NT2/D1 (cell line): Measurements from ENCODE around the gene MAP1B.

Experiments
- DNase-seq: peaks from one replicate; pipeline ENCODE4 v3.0.0-alpha.2; 2011; ENCODE audit warnings: low read depth, low spot score
- H3K27me3 ChIP-seq: 2 replicates; pipeline ENCODE4 v1.6.0; 2011; ENCODE audit warnings: mild to moderate bottlenecking; ENCODE audit not compliant: insufficient read length, insufficient read depth
- H3K36me3 ChIP-seq: 2 replicates; pipeline ENCODE4 v1.6.1; 2011; ENCODE audit warnings: mild to moderate bottlenecking, low read length, mixed read lengths; ENCODE audit not compliant: insufficient read depth, insufficient read length
- H3K4me1 ChIP-seq: 2 replicates; pipeline ENCODE4 v1.5.1; 2011; ENCODE audit not compliant: insufficient read depth, insufficient read length
- H3K4me3 ChIP-seq: 2 replicates; pipeline ENCODE4 v1.5.1; 2011; ENCODE audit warnings: low read depth; ENCODE audit not compliant: insufficient read length
- H3K9ac ChIP-seq: 2 replicates; pipeline ENCODE4 v1.6.0; 2011; ENCODE audit warnings: low read depth; ENCODE audit not compliant: insufficient read length
- H3K9me3 ChIP-seq: 2 replicates; pipeline ENCODE4 v1.5.1; 2011; ENCODE audit warnings: mild to moderate bottlenecking, low read length; ENCODE audit not compliant: insufficient read depth
- SUZ12 ChIP-seq: IDR thresholded peaks from 2 replicates; pipeline ENCODE4 v1.6.1; 2011; ENCODE audit not compliant: insufficient read length, insufficient read depth; ENCODE audit errors: extremely low read depth
- YY1 ChIP-seq: IDR thresholded peaks from 2 replicates; pipeline ENCODE4 v1.6.1; 2011; ENCODE audit not compliant: insufficient read length, insufficient read depth
- ZNF274 ChIP-seq: IDR thresholded peaks from 2 replicates; pipeline ENCODE4 v1.6.1; 2011; ENCODE audit warnings: mild to moderate bottlenecking, low read depth, low read length

The MAP1B gene

GRCh38 chr5:72255237-72255636, 148.0 kb downstream of the MAP1B start:
- Histone ChIP-seq H3K9ac (no peak overlapping the region), H3K36me3 (peaks cover 10% of the 10 kb centered on the region), H3K4me3 (no peak overlapping the region), H3K9me3 (no peaks in the 10 kb centered on the region), H3K27me3 (no peaks in the 10 kb centered on the region), H3K4me1 (no peaks in the 10 kb centered on the region)
- no peak for TF ChIP-seq SUZ12
- no peak for TF ChIP-seq ZNF274
- TF ChIP-seq YY1 = no peak
- DNase-seq = no peak

- no peaks in the 10 kb centered on the region for H3K4me1 ChIP-seq
- H3K4me3 ChIP-seq = no peak overlapping the region
- no peaks in the 10 kb centered on the region for H3K27me3 ChIP-seq
- TF ChIP-seq ZNF274 = no peak
- TF ChIP-seq YY1 = no peak
- no peak for TF ChIP-seq SUZ12
- peaks cover 10% of the 10 kb centered on the region for H3K36me3 ChIP-seq
- no peak for DNase-seq
- H3K9me3 ChIP-seq = no peaks in the 10 kb centered on the region
- no peak overlapping the region for H3K9ac ChIP-seq
Measured at GRCh38 chr5:72255670-72256069, 148.4 kb downstream of the MAP1B start.

- TF ChIP-seq YY1 = no peak
- TF ChIP-seq SUZ12 = no peak
- no peak for TF ChIP-seq ZNF274
- Histone ChIP-seq H3K4me3 (no peak overlapping the region), H3K36me3 (peaks cover 9% of the 10 kb centered on the region), H3K27me3 (no peaks in the 10 kb centered on the region), H3K9ac (no peak overlapping the region), H3K4me1 (no peaks in the 10 kb centered on the region), H3K9me3 (no peaks in the 10 kb centered on the region)
- DNase-seq = no peak
Measured at GRCh38 chr5:72256536-72256935, 149.3 kb downstream of the MAP1B start.
